SK-N-SH treated with all-trans-retinoic acid at 6 μM for 48 hours (cell line): ENCODE data around the gene CHCHD1.

ENCODE experiments used
- ATAC-seq: fragments of 200-7000 bp; cut with Tn5 transposase; 3 replicates; pipeline ENCODE4 v1.9.1; 2020; ENCODE audit warnings: mild to moderate bottlenecking, moderate library complexity
- ARNTL ChIP-seq: fragments of 450-650 bp; formaldehyde crosslinking; IDR thresholded peaks from 2 replicates; pipeline ENCODE4 v1.5.0; 2020; ENCODE audit warnings: low read depth, mild to moderate bottlenecking, moderate library complexity, borderline replicate concordance
- BACH2 ChIP-seq: fragments of 250-450 bp; sonication (Bioruptor Pico); IDR thresholded peaks from 2 replicates; pipeline ENCODE4 v1.9.0; 2021; ENCODE audit warnings: mild to moderate bottlenecking, borderline replicate concordance
- CREB5 ChIP-seq: fragments of 250-450 bp; sonication (Bioruptor Pico); IDR thresholded peaks from 2 replicates; pipeline ENCODE4 v1.5.1; 2020; ENCODE audit warnings: low read depth, mild to moderate bottlenecking, moderate library complexity
- CSDC2 ChIP-seq: fragments of 250-450 bp; sonication (Bioruptor Pico); IDR thresholded peaks from 2 replicates; pipeline ENCODE4 v1.5.0; 2020; ENCODE audit warnings: mild to moderate bottlenecking, moderate library complexity
- ESRRG ChIP-seq: fragments of 250-450 bp; sonication (Bioruptor Pico); IDR thresholded peaks from 2 replicates; pipeline ENCODE4 v1.6.1; 2021; ENCODE audit warnings: mild to moderate bottlenecking
- GLIS3 ChIP-seq: fragments of 250-450 bp; sonication (Bioruptor Pico); IDR thresholded peaks from 2 replicates; pipeline ENCODE4 v1.5.0; 2020; ENCODE audit warnings: mild to moderate bottlenecking, moderate library complexity
- OSR1 ChIP-seq: fragments of 250-450 bp; sonication (Bioruptor Pico); IDR thresholded peaks from 2 replicates; pipeline ENCODE4 v1.8.0; 2022; ENCODE audit warnings: moderate library complexity, mild to moderate bottlenecking, inconsistent platforms
- PATZ1 ChIP-seq: fragments of 250-450 bp; sonication (Bioruptor Pico); IDR thresholded peaks from 2 replicates; pipeline ENCODE4 v1.8.0; 2020; ENCODE audit warnings: mild to moderate bottlenecking, moderate library complexity, borderline replicate concordance
- POU6F1 ChIP-seq: fragments of 250-450 bp; sonication (Bioruptor Pico); IDR thresholded peaks from 2 replicates; pipeline ENCODE4 v1.8.0; 2021; ENCODE audit warnings: low read depth, mild to moderate bottlenecking, moderate library complexity, borderline replicate concordance
- PPARA ChIP-seq: fragments of 250-450 bp; sonication (Bioruptor Pico); IDR thresholded peaks from 2 replicates; pipeline ENCODE4 v1.5.0; 2020; ENCODE audit warnings: mild to moderate bottlenecking, borderline replicate concordance
- RARB ChIP-seq: fragments of 250-450 bp; sonication (Bioruptor Pico); IDR thresholded peaks from 2 replicates; pipeline ENCODE4 v1.8.0; 2021; ENCODE audit warnings: mild to moderate bottlenecking, moderate library complexity
- TCF4 ChIP-seq: fragments of 250-450 bp; sonication (Bioruptor Pico); IDR thresholded peaks from 2 replicates; pipeline ENCODE4 v1.8.0; 2021; ENCODE audit warnings: mild to moderate bottlenecking, moderate library complexity, borderline replicate concordance
- ZC3H10 ChIP-seq: fragments of 250-450 bp; sonication (Bioruptor Pico); IDR thresholded peaks from 2 replicates; pipeline ENCODE4 v1.5.1; 2021; ENCODE audit warnings: mild to moderate bottlenecking, moderate library complexity
- ZFP3 ChIP-seq: fragments of 250-450 bp; sonication (Bioruptor Pico); IDR thresholded peaks from 2 replicates; pipeline ENCODE4 v1.5.0; 2020; ENCODE audit warnings: mild to moderate bottlenecking, moderate library complexity
- ZNF565 ChIP-seq: fragments of 450-650 bp; formaldehyde crosslinking; conservative IDR thresholded peaks from 2 replicates; pipeline ENCODE4 v1.5.0; 2020; ENCODE audit warnings: low read depth, mild to moderate bottlenecking, moderate library complexity
- ZNF70 ChIP-seq: fragments of 450-650 bp; formaldehyde crosslinking; IDR thresholded peaks from 2 replicates; pipeline ENCODE4 v1.5.0; 2020; ENCODE audit warnings: mild to moderate bottlenecking, moderate library complexity

Gene CHCHD1

GRCh38 chr10:73779018-73779417 is 2.8 kb upstream of the CHCHD1 start (continued):
- TF ChIP-seq ZFP3 (CRISPR knock-in tag) (no peak), ZC3H10 (CRISPR knock-in tag) (no peak), POU6F1 (CRISPR knock-in tag) (no peak), TCF4 (CRISPR knock-in tag) (no peak)

- TF ChIP-seq ZNF565 (CRISPR knock-in tag) (no peak), OSR1 (CRISPR knock-in tag) (no peak)
- no peak for ATAC-seq
Observed at GRCh38 chr10:73779539-73780197, 2.2 kb upstream of the CHCHD1 start.

- ATAC-seq: no peak
- no peak for TF ChIP-seq BACH2 (CRISPR knock-in tag)
- no peak for TF ChIP-seq CSDC2 (CRISPR knock-in tag)
- no peak for TF ChIP-seq ZNF565 (CRISPR knock-in tag)
- no peak for TF ChIP-seq ZNF70
- TF ChIP-seq GLIS3 (CRISPR knock-in tag): no peak
- TF ChIP-seq PATZ1 (CRISPR knock-in tag): no peak
- TF ChIP-seq TCF4 (CRISPR knock-in tag): no peak
- no peak for TF ChIP-seq CREB5
- TF ChIP-seq PPARA (CRISPR knock-in tag): no peak
- TF ChIP-seq ZFP3 (CRISPR knock-in tag): no peak
- no peak for TF ChIP-seq ESRRG
- TF ChIP-seq, all 23 proteins: peak for 0
Observed at GRCh38 chr10:73780301-73780700, 1.5 kb upstream of the CHCHD1 start.

GRCh38 chr10:73780966-73781365 is 882 bp upstream of the CHCHD1 start:
- TF ChIP-seq ARNTL (CRISPR knock-in tag) (no peak), ZFP3 (CRISPR knock-in tag) (no peak), ZNF565 (CRISPR knock-in tag) (no peak), RARB (no peak), PATZ1 (CRISPR knock-in tag) (no peak)
- TF ChIP-seq, all 23 proteins: peak for 0
- ATAC-seq: no peak

GRCh38 chr10:73781548-73781878 is 335 bp upstream of the CHCHD1 start:
- TF ChIP-seq PATZ1 (CRISPR knock-in tag): 0 out of 2 replicates have a peak, but pooled peaks have one; percentile 11
- no peak for TF ChIP-seq ZC3H10 (CRISPR knock-in tag)
- peak; percentile 43 for ATAC-seq
